ENCODE results near the gene GNB3.

DNA sequence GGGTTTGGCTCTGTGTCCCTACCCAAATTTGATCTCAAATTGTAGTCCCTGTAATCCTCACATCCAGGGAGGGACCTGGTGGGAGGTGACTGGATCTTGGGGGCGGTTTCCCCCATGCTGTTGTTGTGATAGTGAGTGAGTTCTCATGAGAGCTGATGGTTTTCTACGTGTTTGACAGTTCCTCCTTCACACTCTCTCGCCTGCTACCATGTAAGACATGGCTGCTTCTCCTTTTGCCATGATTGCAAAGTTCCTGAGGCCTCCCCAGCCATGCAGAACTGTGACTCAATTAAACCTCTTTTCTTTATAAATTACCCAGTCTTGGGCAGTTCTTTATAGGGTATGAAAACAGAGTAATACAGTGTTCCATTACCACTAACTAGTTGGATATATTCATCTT is 53.6 kb downstream of the GNB3 start:
- TF ChIP-seq, protein P1, sequence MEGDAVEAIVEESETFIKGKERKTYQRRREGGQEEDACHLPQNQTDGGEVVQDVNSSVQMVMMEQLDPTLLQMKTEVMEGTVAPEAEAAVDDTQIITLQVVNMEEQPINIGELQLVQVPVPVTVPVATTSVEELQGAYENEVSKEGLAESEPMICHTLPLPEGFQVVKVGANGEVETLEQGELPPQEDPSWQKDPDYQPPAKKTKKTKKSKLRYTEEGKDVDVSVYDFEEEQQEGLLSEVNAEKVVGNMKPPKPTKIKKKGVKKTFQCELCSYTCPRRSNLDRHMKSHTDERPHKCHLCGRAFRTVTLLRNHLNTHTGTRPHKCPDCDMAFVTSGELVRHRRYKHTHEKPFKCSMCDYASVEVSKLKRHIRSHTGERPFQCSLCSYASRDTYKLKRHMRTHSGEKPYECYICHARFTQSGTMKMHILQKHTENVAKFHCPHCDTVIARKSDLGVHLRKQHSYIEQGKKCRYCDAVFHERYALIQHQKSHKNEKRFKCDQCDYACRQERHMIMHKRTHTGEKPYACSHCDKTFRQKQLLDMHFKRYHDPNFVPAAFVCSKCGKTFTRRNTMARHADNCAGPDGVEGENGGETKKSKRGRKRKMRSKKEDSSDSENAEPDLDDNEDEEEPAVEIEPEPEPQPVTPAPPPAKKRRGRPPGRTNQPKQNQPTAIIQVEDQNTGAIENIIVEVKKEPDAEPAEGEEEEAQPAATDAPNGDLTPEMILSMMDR (IDR thresholded peaks at IDR 0.05): no peak
- no peak for TF ChIP-seq POLR2A (IDR thresholded peaks at IDR 0.05)

Data from thyroid gland (tissue), 4 donors.